ENCODE data around the gene GARIN1A.

- TF ChIP-seq POLR2A (IDR thresholded peaks at IDR 0.05), result no peak
- TF ChIP-seq, protein P1, sequence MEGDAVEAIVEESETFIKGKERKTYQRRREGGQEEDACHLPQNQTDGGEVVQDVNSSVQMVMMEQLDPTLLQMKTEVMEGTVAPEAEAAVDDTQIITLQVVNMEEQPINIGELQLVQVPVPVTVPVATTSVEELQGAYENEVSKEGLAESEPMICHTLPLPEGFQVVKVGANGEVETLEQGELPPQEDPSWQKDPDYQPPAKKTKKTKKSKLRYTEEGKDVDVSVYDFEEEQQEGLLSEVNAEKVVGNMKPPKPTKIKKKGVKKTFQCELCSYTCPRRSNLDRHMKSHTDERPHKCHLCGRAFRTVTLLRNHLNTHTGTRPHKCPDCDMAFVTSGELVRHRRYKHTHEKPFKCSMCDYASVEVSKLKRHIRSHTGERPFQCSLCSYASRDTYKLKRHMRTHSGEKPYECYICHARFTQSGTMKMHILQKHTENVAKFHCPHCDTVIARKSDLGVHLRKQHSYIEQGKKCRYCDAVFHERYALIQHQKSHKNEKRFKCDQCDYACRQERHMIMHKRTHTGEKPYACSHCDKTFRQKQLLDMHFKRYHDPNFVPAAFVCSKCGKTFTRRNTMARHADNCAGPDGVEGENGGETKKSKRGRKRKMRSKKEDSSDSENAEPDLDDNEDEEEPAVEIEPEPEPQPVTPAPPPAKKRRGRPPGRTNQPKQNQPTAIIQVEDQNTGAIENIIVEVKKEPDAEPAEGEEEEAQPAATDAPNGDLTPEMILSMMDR (IDR thresholded peaks at IDR 0.05), result no peak
These were observed 11.5 kb upstream of the GARIN1A start for GRCh38 chr7:128660596-128660995.
